PC-9 (cell line): ENCODE measurements around the gene RYR2. TPM values are rescaled to one million over a fixed set of nuclear protein-coding genes. Genes with fewer than 3 reads are reported as not detected.

ENCODE experiments used
- BruUV-seq: library from RNA; stranded (reverse); fragments of 400-500 nt; replicated peaks from 2 replicates; lab custom pipeline; 2021; lab: Mats Ljungman, UMichigan
- CTCF ChIA-PET: fragments of 300-600 bp; sonication (Branson Sonifier 250); formaldehyde crosslinking; loops from one replicate; lab custom pipeline; 2022; ENCODE audit warnings: antibody characterized with exemption; lab: Charles Lee
- POLR2A ChIA-PET: fragments of 300-600 bp; sonication (Branson Sonifier 250); formaldehyde crosslinking; loops from one replicate; lab custom pipeline; 2022; ENCODE audit warnings: antibody characterized with exemption; ENCODE audit not compliant: unreplicated experiment; lab: Charles Lee
- DNase-seq, 2 experiments: peaks; one replicate each; pipeline versions ENCODE4 v3.0.0 to v3.0.0-alpha.2; 2015 to 2022; ENCODE audit warnings: mixed read lengths in 1 of 2
- H2AFZ ChIP-seq: fragments of 200-600 bp; sonication (generic); 2 replicates; pipeline ENCODE4 v1.8.1; 2017; ENCODE audit warnings: antibody characterized with exemption
- H3F3A ChIP-seq: fragments of 200-600 bp; sonication (generic); 2 replicates; pipeline ENCODE4 v1.8.1; 2017; ENCODE audit warnings: antibody characterized with exemption, mild to moderate bottlenecking, low read depth; ENCODE audit not compliant: insufficient read depth
- H3K27ac ChIP-seq: fragments of 200-600 bp; sonication (generic); 2 replicates; pipeline ENCODE4 v1.6.1; 2016; ENCODE audit warnings: mixed run types
- H3K27me3 ChIP-seq: fragments of 200-600 bp; sonication (generic); 2 replicates; pipeline ENCODE4 v1.6.1; 2016; ENCODE audit warnings: low read depth, mixed run types; ENCODE audit not compliant: insufficient read depth
- H3K36me3 ChIP-seq: fragments of 200-600 bp; sonication (generic); 2 replicates; pipeline ENCODE4 v1.6.1; 2016; ENCODE audit warnings: low read depth, mixed run types
- H3K4me1 ChIP-seq: fragments of 200-600 bp; sonication (generic); replicated peaks from 2 replicates; pipeline ENCODE4 v1.6.1; 2016; ENCODE audit warnings: mixed run types; ENCODE audit not compliant: insufficient read depth
- H3K4me2 ChIP-seq: fragments of 200-600 bp; sonication (generic); 2 replicates; pipeline ENCODE4 v1.6.1; 2017; ENCODE audit warnings: mixed run types
- H3K4me3 ChIP-seq: fragments of 200-600 bp; sonication (generic); 2 replicates; pipeline ENCODE4 v1.6.1; 2016; ENCODE audit warnings: mixed run types
- H3K79me2 ChIP-seq: fragments of 200-600 bp; sonication (generic); 2 replicates; pipeline ENCODE4 v1.6.1; 2017; ENCODE audit warnings: low read depth, mixed run types
- H3K9me2 ChIP-seq: fragments of 200-600 bp; sonication (generic); 2 replicates; pipeline ENCODE4 v1.8.1; 2017; ENCODE audit warnings: mild to moderate bottlenecking; ENCODE audit not compliant: insufficient read depth
- H3K9me3 ChIP-seq: fragments of 200-600 bp; sonication (generic); 2 replicates; pipeline ENCODE4 v1.8.1; 2016; ENCODE audit warnings: low read depth; ENCODE audit not compliant: insufficient read depth
- H4K20me1 ChIP-seq: fragments of 200-600 bp; sonication (generic); 2 replicates; pipeline ENCODE4 v1.8.1; 2017; ENCODE audit not compliant: insufficient read depth
- CTCF ChIP-seq: fragments of 200-600 bp; sonication (generic); conservative IDR thresholded peaks from 2 replicates; pipeline ENCODE4 v1.6.1; 2017; ENCODE audit warnings: mixed run types, antibody characterized with exemption, mild to moderate bottlenecking, moderate library complexity
- EZH2 ChIP-seq: fragments of 200-600 bp; sonication (generic); IDR thresholded peaks from 2 replicates; pipeline ENCODE4 v1.8.0; 2017; ENCODE audit warnings: antibody characterized with exemption, low read depth
- intact Hi-C: fragments of 100-400 bp; cut with micrococcal nuclease; formaldehyde crosslinking; loops from one replicate; pipeline ENCODE4 v1.10.0; 2022; ENCODE audit not compliant: unreplicated experiment
- total RNA-seq: library from RNA; stranded (reverse); gene quantifications from 2 replicates; pipeline ENCODE4 v1.2.3, GENCODE V29; 2021

Gene RYR2
- total RNA-seq, 1 experiment from 2014 or later = not detected

GRCh38 chr1:237250055-237250454 is 208.1 kb downstream of the RYR2 start:
- TF ChIP-seq CTCF (no peak), EZH2 (no peak)
- CTCF ChIA-PET = no interaction called here

GRCh38 chr1:237255071-237255470 is 213.1 kb downstream of the RYR2 start:
- POLR2A ChIA-PET = no interaction called here
- no TSS peak for BruUV-seq
- intact Hi-C loops = no loop called here
- DNase-seq = no peak
- H2AFZ ChIP-seq = no peak overlapping the region
- no peak overlapping the region for H3K4me3 ChIP-seq
- H3K4me1 ChIP-seq = no peaks in the 10 kb centered on the region
- CTCF ChIA-PET = no interaction called here
- H4K20me1 ChIP-seq = no peaks in the 10 kb centered on the region
- no peaks in the 10 kb centered on the region for H3K9me3 ChIP-seq
- no peaks in the 10 kb centered on the region for H3K9me2 ChIP-seq
- no peak overlapping the region for H3K27ac ChIP-seq
- TF ChIP-seq CTCF (no peak), EZH2 (no peak)
- no peaks in the 10 kb centered on the region for H3K36me3 ChIP-seq
- no peaks in the 10 kb centered on the region for H3F3A ChIP-seq
- H3K4me2 ChIP-seq = no peak overlapping the region
- H3K79me2 ChIP-seq = no peaks in the 10 kb centered on the region
- 0 out of 2 replicates have a peak, but pooled peaks cover 13% of the 10 kb centered on the region for H3K27me3 ChIP-seq

More at GRCh38 chr1:237250055-237250454, 208.1 kb downstream of the RYR2 start:
- DNase-seq = no peak
- no peaks in the 10 kb centered on the region for H3K9me2 ChIP-seq
- H3K4me2 ChIP-seq = no peak overlapping the region
- H3K36me3 ChIP-seq = no peaks in the 10 kb centered on the region
- POLR2A ChIA-PET = no interaction called here
- H3K4me3 ChIP-seq = no peak overlapping the region
- H3K4me1 ChIP-seq = no peaks in the 10 kb centered on the region
- intact Hi-C loops = no loop called here
- BruUV-seq = no TSS peak
- peaks cover 4% of the 10 kb centered on the region; the same call in 1 of the 2 replicates for H3K27me3 ChIP-seq
- no peaks in the 10 kb centered on the region for H3K9me3 ChIP-seq
- no peaks in the 10 kb centered on the region for H4K20me1 ChIP-seq
- H3K79me2 ChIP-seq = no peaks in the 10 kb centered on the region
- no peaks in the 10 kb centered on the region for H3F3A ChIP-seq
- no peak overlapping the region for H2AFZ ChIP-seq
- no peak overlapping the region for H3K27ac ChIP-seq

- Histone ChIP-seq H3K9me3 (no peaks in the 10 kb centered on the region), H3K79me2 (no peaks in the 10 kb centered on the region), H3K27me3 (peaks cover 17% of the 10 kb centered on the region; the same call in 1 of the 2 replicates), H3K27ac (no peak overlapping the region), H3K4me2 (no peak overlapping the region), H2AFZ (no peak overlapping the region), H3K9me2 (no peaks in the 10 kb centered on the region), H3K4me3 (no peak overlapping the region), H3F3A (no peaks in the 10 kb centered on the region), H3K36me3 (no peaks in the 10 kb centered on the region), H4K20me1 (no peaks in the 10 kb centered on the region), H3K4me1 (no peaks in the 10 kb centered on the region)
- TF ChIP-seq EZH2 (no peak), CTCF (no peak)
- BruUV-seq = no TSS peak
- CTCF ChIA-PET = no interaction called here
- intact Hi-C loops = no loop called here
- POLR2A ChIA-PET = no interaction called here
- no peak for DNase-seq
Observed at GRCh38 chr1:237258871-237259270, 216.9 kb downstream of the RYR2 start.
